Naive thymus-derived CD4-positive, alpha-beta T cell (primary cell): ENCODE measurements around the gene RBMS1. TPM values are rescaled to one million over a fixed set of nuclear protein-coding genes. Genes with fewer than 3 reads are reported as not detected.

Experiments used
- ATAC-seq: fragments of 150-1000 bp; cut with Tn5 transposase; 2 replicates; pipeline ENCODE4 v1.10.0; 2021; ENCODE audit warnings: mild to moderate bottlenecking, moderate library complexity
- CTCF ChIA-PET: fragments of 350-600 bp; sonication (Branson Sonifier 250); formaldehyde crosslinking; loops from one replicate; lab custom pipeline; 2021; ENCODE audit warnings: antibody characterized with exemption; lab: Charles Lee
- POLR2A ChIA-PET: fragments of 350-600 bp; sonication (Branson Sonifier 250); formaldehyde crosslinking; loops from one replicate; lab custom pipeline; 2021; ENCODE audit warnings: antibody characterized with exemption, inconsistent platforms; lab: Charles Lee
- DNase-seq, 9 donors: peaks; one replicate each; pipeline versions ENCODE4 v3.0.0 to v3.0.0-alpha.2; 2020 to 2022; ENCODE audit warnings: mixed read lengths in 1 of 9
- H3K27ac ChIP-seq: one replicate; pipeline ENCODE4 v1.7.0; 2013; ENCODE audit warnings: mild to moderate bottlenecking, low read depth, low read length, moderate library complexity
- H3K27me3 ChIP-seq, 2 donors: one replicate each; pipeline ENCODE4 v1.7.0; 2013; ENCODE audit warnings: low read length in 2 of 2, mild to moderate bottlenecking in 2 of 2, moderate library complexity in 2 of 2; ENCODE audit not compliant: control insufficient read depth in 2 of 2, insufficient read depth in 2 of 2
- H3K36me3 ChIP-seq, 3 experiments: 1 replicate in 2 of 3; 2 replicates in 1 of 3; pipeline ENCODE4 v1.7.0; 2013; ENCODE audit warnings: low read length in 3 of 3, mild to moderate bottlenecking in 3 of 3, moderate library complexity in 1 of 3; ENCODE audit not compliant: insufficient read depth in 3 of 3, control insufficient read depth in 2 of 3
- H3K4me1 ChIP-seq, 2 donors: one replicate each; pipeline ENCODE4 v1.7.0; 2013; ENCODE audit warnings: low read length in 2 of 2, mild to moderate bottlenecking in 2 of 2, moderate library complexity in 1 of 2; ENCODE audit not compliant: control insufficient read depth in 2 of 2, insufficient read depth in 2 of 2
- H3K4me3 ChIP-seq: 2 replicates; pipeline ENCODE4 v1.7.0; 2013; ENCODE audit warnings: mild to moderate bottlenecking, low read length
- H3K9me3 ChIP-seq, 3 experiments: 1 replicate in 2 of 3; 2 replicates in 1 of 3; pipeline ENCODE4 v1.7.0; 2013; ENCODE audit warnings: low read length in 3 of 3; ENCODE audit not compliant: control insufficient read depth in 2 of 3
- H3K27ac Mint-ChIP-seq, 9 donors: one replicate each; pipeline ENCODE4 v1.8.0; 2020 to 2022; ENCODE audit warnings: mixed read lengths in 9 of 9, mild to moderate bottlenecking in 8 of 9, moderate library complexity in 5 of 9, inconsistent platforms in 2 of 9
- H3K27me3 Mint-ChIP-seq, 5 donors: one replicate each; pipeline ENCODE4 v1.8.0; 2021 to 2022; ENCODE audit warnings: mixed read lengths in 5 of 5, mild to moderate bottlenecking in 1 of 5
- H3K36me3 Mint-ChIP-seq, 5 donors: one replicate each; pipeline ENCODE4 v1.8.0; 2020 to 2022; ENCODE audit warnings: mixed read lengths in 5 of 5, mild to moderate bottlenecking in 3 of 5, inconsistent platforms in 1 of 5
- H3K4me1 Mint-ChIP-seq, 7 donors: one replicate each; pipeline ENCODE4 v1.8.0; 2020 to 2022; ENCODE audit warnings: mixed read lengths in 7 of 7, mild to moderate bottlenecking in 3 of 7, inconsistent platforms in 1 of 7
- H3K4me3 Mint-ChIP-seq, 10 donors: one replicate each; pipeline ENCODE4 v1.8.0; 2020 to 2022; ENCODE audit warnings: mild to moderate bottlenecking in 10 of 10, mixed read lengths in 10 of 10, moderate library complexity in 6 of 10, inconsistent platforms in 2 of 10
- H3K9me3 Mint-ChIP-seq, 11 donors: one replicate each; pipeline ENCODE4 v1.8.0; 2020 to 2022; ENCODE audit warnings: mixed read lengths in 11 of 11, mild to moderate bottlenecking in 4 of 11, inconsistent platforms in 1 of 11, moderate library complexity in 1 of 11
- intact Hi-C, 2 donors: fragments of 100-400 bp; cut with micrococcal nuclease; formaldehyde crosslinking; loops; one replicate each; pipeline ENCODE4 v1.15.1; 2023
- polyA plus RNA-seq, 2 donors: library from polyadenylated mRNA; unstranded; fragments of 300-500 nt; fragmentation: Illumina TruSeq; gene quantifications; one replicate each; pipeline ENCODE4 v1.2.3, GENCODE V29; 2021
- total RNA-seq, 6 experiments: library from RNA in 5 of 6; stranded (reverse) in 5 of 6; gene quantifications; 1 replicate in 5 of 6; 2 replicates in 1 of 6; pipeline ENCODE4 v1.2.3 and lab custom pipeline; 2021 to 2026

Gene RBMS1
- total and polyA plus RNA-seq, 7 experiments from 2014 or later = 74.4 to 137 (median 119) TPM

DNA sequence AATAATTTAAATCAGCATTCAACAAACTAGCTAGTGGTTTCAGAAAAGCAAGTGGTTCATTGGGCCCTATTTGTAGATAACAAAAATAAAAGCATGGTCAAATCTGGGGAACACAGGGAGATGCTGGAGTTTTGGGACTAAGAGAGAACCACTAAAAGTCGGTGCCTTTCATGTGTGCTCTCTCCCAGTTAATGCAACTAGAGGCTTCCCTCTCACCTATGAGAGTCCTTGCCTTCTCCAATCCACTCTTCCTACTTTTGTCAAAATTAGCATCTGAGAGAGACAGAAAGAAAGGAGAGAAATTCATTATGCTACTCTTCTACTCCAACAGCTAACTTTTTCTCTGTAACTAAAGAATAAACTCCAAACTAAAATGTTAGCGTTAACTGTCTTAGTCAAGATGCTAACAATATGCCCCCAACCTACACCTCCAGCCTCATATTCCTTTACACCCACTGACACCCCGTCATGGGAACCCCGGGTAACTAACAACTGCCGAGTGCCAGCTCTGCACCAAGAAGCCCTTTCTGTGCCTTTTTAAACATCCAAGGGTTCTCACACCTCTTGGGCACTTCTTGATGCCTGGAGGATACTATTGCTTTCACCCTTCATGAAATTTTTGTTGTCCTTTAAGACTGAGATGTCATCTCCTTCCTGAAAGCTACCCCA is 133.4 kb downstream of the RBMS1 start:
- no peaks in the 10 kb centered on the region for H3K9me3 ChIP-seq
- H3K36me3 Mint-ChIP-seq = peaks cover 7 to 60% (median 41%) of the 10 kb centered on the region in 5 donors
- H3K4me1 Mint-ChIP-seq = peaks cover 35 to 91% (median 74%) of the 10 kb centered on the region in 7 donors
- no peak overlapping the region for H3K27ac ChIP-seq
- peaks cover 0 to 4% of the 10 kb centered on the region in 2 donors for H3K4me1 ChIP-seq
- no peak for ATAC-seq
- H3K4me3 Mint-ChIP-seq = peak overlapping the region in 2 of 10 donors; percentile 10 to 56
- peaks cover 0 to 16% (median 2%) of the 10 kb centered on the region in 11 donors for H3K9me3 Mint-ChIP-seq
- intact Hi-C loops = loop anchor here in 1 of 2 donors (2.0 kb wide), 2 partner anchors 13 to 17 kb away; no protein-coding TSS in a partner anchor
- no peak for DNase-seq
- POLR2A ChIA-PET = no interaction called here
- no peaks in the 10 kb centered on the region for H3K27me3 Mint-ChIP-seq
- CTCF ChIA-PET = interaction anchor here (1.3 kb wide), 1 partner anchor 251 kb away, joined by 3 read pairs; no protein-coding TSS in a partner anchor
- H3K36me3 ChIP-seq = peaks cover 0 to 10% (median 3%) of the 10 kb centered on the region in 3 experiments
- no peak overlapping the region for H3K4me3 ChIP-seq
- no peaks in the 10 kb centered on the region for H3K27me3 ChIP-seq
- H3K27ac Mint-ChIP-seq = peak overlapping the region in 5 of 9 donors; percentile 9 to 78 (median 20)

GRCh38 chr2:160358046-160358445 is 135.6 kb downstream of the RBMS1 start:
- CTCF ChIA-PET = no interaction called here
- peaks cover 0 to 42% (median 24%) of the 10 kb centered on the region in 5 donors for H3K36me3 Mint-ChIP-seq
- ATAC-seq = no peak
- H3K27ac ChIP-seq = no peak overlapping the region
- no peaks in the 10 kb centered on the region for H3K27me3 Mint-ChIP-seq
- H3K27me3 ChIP-seq = no peaks in the 10 kb centered on the region
- no peaks in the 10 kb centered on the region for H3K9me3 ChIP-seq
- H3K4me1 Mint-ChIP-seq = peaks cover 40 to 90% (median 76%) of the 10 kb centered on the region in 7 donors
- peaks cover 0 to 16% (median 2%) of the 10 kb centered on the region in 11 donors for H3K9me3 Mint-ChIP-seq
- no peak overlapping the region for H3K4me3 ChIP-seq
- peaks cover 0 to 6% (median 0%) of the 10 kb centered on the region in 3 experiments for H3K36me3 ChIP-seq
- intact Hi-C loops = loop anchor here in 1 of 2 donors (1.0 kb wide), 1 partner anchor 25 kb away; no protein-coding TSS in a partner anchor
- H3K4me1 ChIP-seq = peaks cover 0 to 5% of the 10 kb centered on the region in 2 donors
- POLR2A ChIA-PET = no interaction called here
- no peak for DNase-seq
- peak overlapping the region in 2 of 9 donors; percentile 31 to 33 for H3K27ac Mint-ChIP-seq
- H3K4me3 Mint-ChIP-seq = no peak overlapping the region

DNA sequence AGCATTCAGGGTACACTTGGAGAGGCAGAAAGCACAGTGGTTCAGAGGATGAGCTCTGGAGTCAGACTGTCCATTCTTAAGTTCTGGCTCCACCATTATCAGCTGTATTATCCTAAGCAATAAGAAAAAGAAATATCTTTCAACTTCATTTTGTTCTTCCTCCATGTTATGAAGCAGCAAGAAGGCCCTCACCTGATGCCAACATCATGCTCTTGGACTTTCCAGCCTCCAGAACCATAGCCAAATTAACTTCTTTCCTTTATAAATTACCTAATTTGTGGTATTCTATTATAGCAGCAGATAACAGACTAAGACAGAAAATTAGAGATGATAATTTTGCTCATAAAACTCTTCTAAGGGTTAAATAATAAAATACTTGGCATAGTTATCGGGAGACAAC is 137.1 kb downstream of the RBMS1 start:
- H3K4me3 Mint-ChIP-seq = peak overlapping the region in 1 of 10 donors; percentile 34
- H3K27me3 ChIP-seq = no peaks in the 10 kb centered on the region
- intact Hi-C loops = no loop called here
- H3K27ac ChIP-seq = no peak overlapping the region
- peaks cover 0 to 5% of the 10 kb centered on the region in 2 donors for H3K4me1 ChIP-seq
- peaks cover 44 to 87% (median 76%) of the 10 kb centered on the region in 7 donors for H3K4me1 Mint-ChIP-seq
- H3K36me3 ChIP-seq = peaks cover 0 to 9% (median 0%) of the 10 kb centered on the region in 3 experiments
- H3K36me3 Mint-ChIP-seq = peaks cover 0 to 40% (median 23%) of the 10 kb centered on the region in 5 donors
- peaks cover 0 to 16% (median 2%) of the 10 kb centered on the region in 11 donors for H3K9me3 Mint-ChIP-seq
- ATAC-seq (peak; percentile 31), DNase-seq (no peak)
- no peak overlapping the region for H3K4me3 ChIP-seq
- ChIA-PET POLR2A (no interaction called here), CTCF (interaction anchor here (1.0 kb wide), 1 partner anchor 638 kb away, joined by 3 read pairs; no protein-coding TSS in a partner anchor)
- H3K27ac Mint-ChIP-seq = peak overlapping the region in 4 of 9 donors; percentile 0 to 81 (median 67)
- no peaks in the 10 kb centered on the region for H3K27me3 Mint-ChIP-seq
- H3K9me3 ChIP-seq = no peaks in the 10 kb centered on the region

DNA sequence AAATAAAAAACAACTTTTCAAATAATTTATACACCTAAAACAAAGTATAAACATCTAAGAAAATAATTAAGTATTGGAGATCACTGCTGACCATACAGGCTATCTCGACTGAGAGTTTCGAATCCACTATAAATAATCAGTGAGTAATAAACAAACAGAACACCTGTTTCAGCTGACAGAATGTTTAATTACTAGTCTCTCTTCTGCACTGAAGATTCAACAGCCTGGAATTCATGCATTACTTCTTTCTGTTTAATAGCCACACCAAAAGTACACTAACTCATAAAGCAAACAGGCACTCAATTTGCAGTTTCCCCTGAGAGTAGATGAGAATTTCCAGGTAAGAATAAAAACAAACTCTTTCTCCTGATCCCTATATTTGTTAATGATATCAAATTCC is 138.5 kb downstream of the RBMS1 start:
- no peak for DNase-seq
- Mint-ChIP-seq H3K9me3 (peaks cover 0 to 16% (median 2%) of the 10 kb centered on the region in 11 donors), H3K27ac (peak overlapping the region in 8 of 9 donors; percentile 36 to 87 (median 75)), H3K4me1 (peaks cover 44 to 84% (median 68%) of the 10 kb centered on the region in 7 donors), H3K4me3 (peak overlapping the region in 4 of 10 donors; percentile 10 to 41 (median 25)), H3K36me3 (peaks cover 4 to 36% (median 26%) of the 10 kb centered on the region in 5 donors), H3K27me3 (no peaks in the 10 kb centered on the region)
- peaks cover 0 to 5% of the 10 kb centered on the region in 2 donors for H3K4me1 ChIP-seq
- H3K27me3 ChIP-seq = no peaks in the 10 kb centered on the region
- peaks cover 0 to 9% (median 0%) of the 10 kb centered on the region in 3 experiments for H3K36me3 ChIP-seq
- H3K4me3 ChIP-seq = no peak overlapping the region
- no peak for ATAC-seq
- no peak overlapping the region for H3K27ac ChIP-seq
- ChIA-PET CTCF (no interaction called here), POLR2A (no interaction called here)
- H3K9me3 ChIP-seq = no peaks in the 10 kb centered on the region
- intact Hi-C loops = no loop called here

DNA sequence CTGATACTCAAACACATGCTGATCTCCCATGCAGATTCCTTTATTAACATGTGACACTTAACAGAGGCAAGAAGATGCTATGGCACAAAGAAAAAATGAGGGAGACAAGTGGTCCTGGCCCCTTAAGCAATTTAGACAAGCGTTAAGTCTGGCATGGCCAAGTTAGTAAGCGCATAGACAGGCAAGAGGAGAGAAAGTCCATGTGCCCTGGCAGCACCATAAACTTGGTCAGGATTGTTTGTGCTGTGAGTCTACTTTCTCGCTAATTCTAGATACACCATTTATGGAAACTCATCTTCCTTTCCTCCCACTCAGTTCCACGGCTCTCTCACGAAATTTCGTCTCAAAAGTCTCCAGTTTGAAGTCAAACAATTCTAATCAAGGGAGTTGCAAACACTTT is 138.9 kb downstream of the RBMS1 start:
- H3K27ac Mint-ChIP-seq = peak overlapping the region in 8 of 9 donors; percentile 21 to 87 (median 75)
- POLR2A ChIA-PET = no interaction called here
- intact Hi-C loops = loop anchor here in 1 of 2 donors (5.0 kb wide), 1 partner anchor 73 kb away; no protein-coding TSS in a partner anchor

GRCh38 chr2:160353813-160354212 is 139.8 kb downstream of the RBMS1 start:
- no peak overlapping the region for H3K4me3 Mint-ChIP-seq
- Histone ChIP-seq H3K9me3 (no peaks in the 10 kb centered on the region), H3K27ac (no peak overlapping the region), H3K36me3 (peaks cover 0 to 9% (median 0%) of the 10 kb centered on the region in 3 experiments), H3K27me3 (no peaks in the 10 kb centered on the region), H3K4me1 (peaks cover 0 to 5% of the 10 kb centered on the region in 2 donors), H3K4me3 (no peak overlapping the region)
- intact Hi-C loops = loop anchor here (1.0 to 5.0 kb wide), 6 partner anchors 53 to 640 kb away; no protein-coding TSS in a partner anchor
- CTCF ChIA-PET = interaction anchor here (0.6 to 1.9 kb wide), 12 partner anchors 9 to 640 kb away, joined by 3 to 8 read pairs (median 4); no protein-coding TSS in a partner anchor
- DNase-seq = no peak
- no peaks in the 10 kb centered on the region for H3K27me3 Mint-ChIP-seq
- H3K36me3 Mint-ChIP-seq = peaks cover 8 to 44% (median 30%) of the 10 kb centered on the region in 5 donors
- peaks cover 0 to 16% (median 2%) of the 10 kb centered on the region in 11 donors for H3K9me3 Mint-ChIP-seq
- H3K27ac Mint-ChIP-seq = peak overlapping the region in 4 of 9 donors; percentile 2 to 81 (median 76)
- POLR2A ChIA-PET = interaction anchor here (0.6 to 1.5 kb wide), 3 partner anchors 9 to 125 kb away, joined by 3 read pairs; no protein-coding TSS in a partner anchor
- ATAC-seq = no peak
- H3K4me1 Mint-ChIP-seq = peaks cover 45 to 86% (median 79%) of the 10 kb centered on the region in 7 donors

More for the DNA sequence above, 138.9 kb downstream of the RBMS1 start:
- H3K27ac ChIP-seq = no peak overlapping the region
- H3K9me3 ChIP-seq = no peaks in the 10 kb centered on the region
- H3K4me1 Mint-ChIP-seq = peaks cover 43 to 84% (median 70%) of the 10 kb centered on the region in 7 donors
- no peak overlapping the region for H3K4me3 ChIP-seq
- H3K4me3 Mint-ChIP-seq = peak overlapping the region in 1 of 10 donors; percentile 19
- peaks cover 0 to 16% (median 2%) of the 10 kb centered on the region in 11 donors for H3K9me3 Mint-ChIP-seq
- ATAC-seq (no peak), DNase-seq (no peak)
- CTCF ChIA-PET = interaction anchor here (0.6 to 1.9 kb wide), 3 partner anchors 10 to 119 kb away, joined by 3 to 5 read pairs (median 3); no protein-coding TSS in a partner anchor
- H3K4me1 ChIP-seq = peaks cover 0 to 5% of the 10 kb centered on the region in 2 donors
- H3K27me3 Mint-ChIP-seq = no peaks in the 10 kb centered on the region
- peaks cover 8 to 38% (median 27%) of the 10 kb centered on the region in 5 donors for H3K36me3 Mint-ChIP-seq
- H3K36me3 ChIP-seq = peaks cover 0 to 9% (median 0%) of the 10 kb centered on the region in 3 experiments
- no peaks in the 10 kb centered on the region for H3K27me3 ChIP-seq
